GM21390 (cell line): Measurements from ENCODE around the gene FSTL3.
"Not testable (repeated sequence)": the region's sequence is repeated elsewhere in the genome, so short reads cannot be mapped to it uniquely, and the experiment has no call there.

Source experiments
- ATAC-seq: cut with Tn5 transposase; IDR thresholded peaks from one replicate; pipeline ENCODE4 v1.9.1; 2021; ENCODE audit not compliant: unreplicated experiment

The FSTL3 gene

DNA sequence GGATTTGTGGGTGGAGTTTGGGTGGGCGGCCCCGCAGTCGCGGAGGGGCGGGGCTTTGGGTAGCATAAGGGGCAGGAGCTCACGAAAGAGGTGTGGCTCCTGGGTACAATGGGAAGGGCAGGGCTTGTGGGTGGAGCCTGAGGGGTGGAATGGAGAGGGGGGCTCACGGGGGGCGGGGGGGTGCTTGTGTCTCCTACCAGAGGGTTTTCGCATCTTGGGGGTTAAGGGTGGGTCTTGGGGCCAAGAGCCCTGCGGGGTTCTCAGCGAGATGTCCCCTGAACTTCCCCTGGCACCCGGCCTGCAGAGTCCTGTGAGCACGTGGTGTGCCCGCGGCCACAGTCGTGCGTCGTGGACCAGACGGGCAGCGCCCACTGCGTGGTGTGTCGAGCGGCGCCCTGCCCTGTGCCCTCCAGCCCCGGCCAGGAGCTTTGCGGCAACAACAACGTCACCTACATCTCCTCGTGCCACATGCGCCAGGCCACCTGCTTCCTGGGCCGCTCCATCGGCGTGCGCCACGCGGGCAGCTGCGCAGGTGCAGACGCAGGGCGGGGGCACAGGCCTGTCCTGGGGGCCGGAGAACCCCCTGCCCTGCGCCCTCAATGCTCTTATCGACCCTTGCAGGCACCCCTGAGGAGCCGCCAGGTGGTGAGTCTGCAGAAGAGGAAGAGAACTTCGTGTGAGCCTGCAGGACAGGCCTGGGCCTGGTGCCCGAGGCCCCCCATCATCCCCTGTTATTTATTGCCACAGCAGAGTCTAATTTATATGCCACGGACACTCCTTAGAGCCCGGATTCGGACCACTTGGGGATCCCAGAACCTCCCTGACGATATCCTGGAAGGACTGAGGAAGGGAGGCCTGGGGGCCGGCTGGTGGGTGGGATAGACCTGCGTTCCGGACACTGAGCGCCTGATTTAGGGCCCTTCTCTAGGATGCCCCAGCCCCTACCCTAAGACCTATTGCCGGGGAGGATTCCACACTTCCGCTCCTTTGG is 5.1 kb downstream of the FSTL3 start:
- ATAC-seq: no peak

DNA sequence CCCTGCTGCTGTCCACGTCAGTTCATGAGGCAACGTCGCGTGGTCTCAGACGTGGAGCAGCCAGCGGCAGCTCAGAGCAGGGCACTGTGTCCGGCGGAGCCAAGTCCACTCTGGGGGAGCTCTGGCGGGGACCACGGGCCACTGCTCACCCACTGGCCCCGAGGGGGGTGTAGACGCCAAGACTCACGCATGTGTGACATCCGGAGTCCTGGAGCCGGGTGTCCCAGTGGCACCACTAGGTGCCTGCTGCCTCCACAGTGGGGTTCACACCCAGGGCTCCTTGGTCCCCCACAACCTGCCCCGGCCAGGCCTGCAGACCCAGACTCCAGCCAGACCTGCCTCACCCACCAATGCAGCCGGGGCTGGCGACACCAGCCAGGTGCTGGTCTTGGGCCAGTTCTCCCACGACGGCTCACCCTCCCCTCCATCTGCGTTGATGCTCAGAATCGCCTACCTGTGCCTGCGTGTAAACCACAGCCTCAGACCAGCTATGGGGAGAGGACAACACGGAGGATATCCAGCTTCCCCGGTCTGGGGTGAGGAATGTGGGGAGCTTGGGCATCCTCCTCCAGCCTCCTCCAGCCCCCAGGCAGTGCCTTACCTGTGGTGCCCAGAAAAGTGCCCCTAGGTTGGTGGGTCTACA is 6.6 kb downstream of the FSTL3 start:
- no peak for ATAC-seq

GRCh38 chr19:685454-685931 is 9.3 kb downstream of the FSTL3 start:
- no peak for ATAC-seq

DNA sequence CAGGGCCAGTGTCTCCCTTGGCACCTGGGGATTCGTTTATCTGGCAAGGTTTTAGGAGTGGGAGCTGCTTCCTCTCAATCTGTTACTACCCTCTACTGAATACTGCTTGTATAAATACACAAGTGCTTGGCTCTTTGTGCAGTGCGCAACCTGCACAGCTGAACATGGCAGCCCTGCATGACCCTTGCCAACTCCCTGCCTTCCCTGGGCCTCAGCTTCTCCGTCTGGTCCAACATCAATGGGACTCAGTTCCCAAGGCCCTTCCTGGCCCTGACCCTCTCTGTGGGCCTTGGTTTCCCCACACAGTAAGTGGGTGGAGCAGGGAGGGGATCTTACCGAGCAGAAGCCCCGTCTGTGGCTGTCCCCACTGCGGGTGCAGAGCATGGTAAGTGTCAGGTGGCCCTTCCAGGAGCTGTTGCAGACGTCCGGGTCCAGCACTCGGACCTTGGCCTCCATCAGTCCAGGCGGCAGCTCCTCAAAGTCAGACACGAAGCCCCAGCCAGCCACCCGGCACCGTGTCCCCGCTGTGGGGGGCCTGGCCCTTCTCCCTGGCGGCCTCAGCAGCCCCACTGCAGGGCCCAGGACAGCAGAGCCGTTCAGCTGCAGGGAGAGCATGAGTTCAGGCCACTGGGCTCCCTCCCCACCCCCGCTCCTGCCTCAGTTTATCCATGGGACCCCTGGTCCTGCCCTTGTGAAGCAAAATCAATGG is 10.6 kb downstream of the FSTL3 start:
- no peak for ATAC-seq

DNA sequence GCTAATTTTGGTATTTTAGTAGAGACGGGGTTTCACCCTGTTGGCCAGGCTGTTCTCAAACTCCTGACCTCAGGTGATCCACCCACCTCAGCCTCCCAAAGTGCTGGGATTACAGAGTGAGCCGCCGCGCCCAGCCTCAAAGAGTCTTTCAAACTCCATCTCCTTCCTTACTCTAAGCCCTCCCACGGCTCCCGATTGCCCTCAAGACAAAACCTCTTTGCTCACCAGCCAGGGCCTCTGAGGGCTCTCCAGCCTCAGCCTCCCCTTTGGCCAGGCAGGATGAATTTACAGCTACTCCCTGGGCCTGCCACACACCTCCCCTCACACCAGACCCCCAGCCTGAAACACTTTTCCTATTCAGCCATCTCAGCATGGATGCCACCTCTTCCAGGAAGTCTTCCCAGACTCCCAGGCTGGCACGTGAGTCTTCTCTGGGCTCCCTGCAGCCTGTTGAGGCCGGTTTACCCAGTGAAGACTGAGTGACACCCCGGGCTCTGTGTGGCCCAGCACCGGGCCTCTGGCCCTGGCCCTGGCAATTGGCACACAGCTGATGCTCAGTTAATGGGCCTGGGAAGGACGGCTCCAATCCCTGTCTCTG is 11.5 kb downstream of the FSTL3 start:
- ATAC-seq: no peak

GRCh38 chr19:688214-688613 is 12.0 kb downstream of the FSTL3 start:
- ATAC-seq: no peak

DNA sequence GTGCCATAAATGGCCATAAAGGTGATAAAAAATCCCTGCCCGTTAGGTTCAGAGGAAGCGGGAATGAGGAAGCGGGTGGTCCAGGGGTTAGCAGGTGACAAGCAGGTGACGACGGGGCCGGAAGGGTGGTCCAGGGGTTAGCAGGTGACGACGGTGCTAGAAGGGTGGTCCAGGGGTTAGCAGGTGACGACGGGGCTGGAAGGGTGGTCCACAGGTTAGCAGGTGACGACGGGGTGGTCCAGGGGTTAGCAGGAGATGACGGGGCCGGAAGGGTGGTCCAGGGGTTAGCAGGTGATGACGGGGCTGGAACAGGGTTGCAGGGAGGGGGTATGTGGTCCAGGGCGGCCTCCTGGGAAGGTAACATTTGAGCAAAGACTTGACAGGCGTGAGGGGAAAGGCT is 12.8 kb downstream of the FSTL3 start:
- no peak for ATAC-seq

DNA sequence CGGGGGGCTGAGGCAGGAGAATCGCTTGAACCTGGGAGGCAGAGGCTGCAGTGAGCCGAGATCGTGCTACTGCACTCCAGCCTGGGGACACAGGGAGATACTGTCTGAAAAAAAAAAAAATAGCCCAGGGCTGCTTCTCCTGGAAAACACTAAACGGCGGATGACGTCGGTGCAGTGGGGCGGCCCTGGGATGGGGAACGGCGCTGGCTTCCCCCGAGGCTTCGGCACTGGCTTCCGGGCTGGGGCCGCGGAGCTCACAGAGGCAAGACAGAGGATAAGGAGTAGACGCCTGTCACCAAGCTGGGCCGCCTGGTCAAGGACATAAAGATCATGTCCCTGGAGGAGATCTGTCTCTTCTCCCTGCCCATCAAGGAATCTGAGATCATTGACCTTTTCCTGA is 14.0 kb downstream of the FSTL3 start:
- no peak for ATAC-seq

GRCh38 chr19:694481-695351 is 18.5 kb downstream of the FSTL3 start:
- no peak for ATAC-seq

GRCh38 chr19:695352-695949 is 19.3 kb downstream of the FSTL3 start, which contains the start of gene PRSS57:
TSS of gene PRSS57 (minus strand) at chr19:695452. CDS start at chr19:695430, 22 bp downstream.
- no peak for ATAC-seq

- not testable (repeated sequence) for ATAC-seq
Measured at GRCh38 chr19:698529-698928, 22.3 kb downstream of the FSTL3 start.

DNA sequence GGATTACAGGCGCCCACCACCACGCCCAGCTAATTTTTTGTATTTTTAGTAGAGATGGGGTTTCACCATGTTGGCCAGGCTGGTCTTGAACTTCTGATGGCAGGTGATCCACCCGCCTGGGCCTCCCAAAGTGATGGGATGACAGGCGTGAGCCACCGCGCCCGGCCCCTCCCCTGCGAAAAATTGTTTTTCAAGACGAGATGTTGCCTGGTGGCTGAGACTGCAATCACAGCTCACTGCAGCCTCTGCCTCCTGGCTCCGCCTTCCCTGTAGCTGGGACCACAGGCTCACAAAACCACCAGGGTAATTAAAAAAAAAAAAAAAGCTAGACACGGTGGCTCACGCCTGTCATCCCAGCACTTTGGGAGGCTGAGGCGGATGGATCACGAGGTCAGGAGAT is 23.7 kb downstream of the FSTL3 start:
- not testable (repeated sequence) for ATAC-seq

DNA sequence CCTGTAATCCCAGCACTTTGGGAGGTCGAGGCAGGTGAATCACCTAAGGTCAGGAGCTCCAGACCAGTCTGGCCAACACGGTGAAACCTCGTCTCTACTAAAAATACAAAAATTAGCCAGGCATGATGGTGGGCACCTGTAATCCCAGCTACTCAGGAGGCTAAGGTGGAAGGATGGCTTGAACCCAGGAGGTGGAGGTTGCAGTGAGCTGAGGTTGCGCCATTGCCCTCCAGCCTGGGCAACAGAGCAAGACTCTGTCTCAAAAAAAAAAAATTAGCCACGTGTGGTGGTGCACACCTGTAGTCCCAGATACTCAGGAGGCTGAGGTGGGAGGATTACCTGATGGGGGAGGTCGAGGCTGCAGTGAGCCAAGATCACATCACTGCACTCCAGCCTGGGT is 26.7 kb downstream of the FSTL3 start:
- not testable (repeated sequence) for ATAC-seq

GRCh38 chr19:703329-703650 is 27.1 kb downstream of the FSTL3 start:
- ATAC-seq: no peak

DNA sequence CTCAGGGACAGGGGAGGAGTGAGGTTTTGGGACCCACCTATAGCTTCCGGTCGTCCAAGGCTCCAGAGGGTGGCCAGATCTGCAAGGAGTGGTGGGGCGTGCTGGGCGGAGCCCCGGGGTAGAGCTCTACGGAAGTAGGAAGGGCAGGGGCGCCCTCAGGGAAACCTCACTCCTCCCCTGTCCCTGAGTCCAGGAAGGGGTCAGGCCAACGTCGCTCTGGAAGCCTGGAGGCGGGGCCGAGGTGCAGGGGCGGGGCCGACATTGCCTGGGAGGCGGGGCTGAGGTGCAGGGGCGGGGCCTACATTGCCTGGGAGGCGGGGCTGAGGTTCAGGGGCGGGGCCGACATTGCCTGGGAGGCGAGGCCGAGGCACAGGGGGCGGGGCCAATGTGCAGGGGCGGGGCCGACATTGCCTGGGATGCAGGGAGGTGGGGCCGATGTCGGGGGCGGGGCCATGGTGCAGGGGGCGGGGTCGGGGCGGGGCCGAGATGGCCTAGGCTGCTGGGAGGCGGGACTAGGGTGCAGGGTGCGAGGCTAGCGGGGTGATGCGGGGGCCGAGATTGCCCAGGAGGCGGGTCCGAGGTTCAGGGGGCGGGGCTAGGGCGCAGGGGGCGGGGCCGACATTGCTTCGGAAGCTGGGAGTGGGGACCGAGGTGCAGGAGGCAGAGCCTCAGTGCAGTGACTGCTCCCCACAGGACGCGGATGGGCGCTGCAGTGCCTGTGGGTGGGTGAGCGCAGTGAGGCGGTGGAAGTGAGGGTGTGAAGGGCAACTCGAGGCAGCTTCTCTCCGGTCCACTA is 27.7 kb downstream of the FSTL3 start:
- ATAC-seq: no peak

GRCh38 chr19:704447-704741 is 28.2 kb downstream of the FSTL3 start:
- no peak for ATAC-seq

GRCh38 chr19:708154-709143 is 32.3 kb downstream of the FSTL3 start, which contains the start of gene PALM:
TSS of gene PALM (plus strand) at chr19:708935. CDS start at chr19:709147, 212 bp downstream.
- no peak for ATAC-seq
